ENCODE results near the gene WDR55.

The WDR55 gene

GRCh38 chr5:140672455-140673186, 7.9 kb downstream of the WDR55 start:
- DNase-seq (ENCODE audit: low spot score), result no peak
- ChIA-PET POLR2A (ENCODE audit: low non-redundant PET) (interaction anchor here (0.6 kb wide), 1 partner anchor 107 kb away, joined by 3 read pairs; no protein-coding TSS in a partner anchor), CTCF (interaction anchor here (0.6 kb wide), 2 partner anchors 25 to 358 kb away, joined by 5 to 6 read pairs; partner anchors contain the start of genes IK and NDUFA2)
- no peak for TF ChIP-seq CTCF (conservative IDR thresholded peaks at IDR 0.05; ENCODE audit: low read depth)
- H3K27ac ChIP-seq, result no peak overlapping the region

GRCh38 chr5:140673187-140673976, 8.7 kb downstream of the WDR55 start, which contains the start of gene DND1:
TSS of gene DND1 (minus strand) at chr5:140673576. CDS start at chr5:140673542, 34 bp downstream.
- DNase-seq (ENCODE audit: low spot score), result no peak
- no peak for TF ChIP-seq CTCF (conservative IDR thresholded peaks at IDR 0.05; ENCODE audit: low read depth)
- peak within 1 kb of the TSS; percentile 18; the same call in 1 of the 2 replicates for H3K27ac ChIP-seq
- CTCF ChIA-PET, result interaction anchor here (0.6 kb wide), 1 partner anchor 26 kb away, joined by 5 read pairs; the partner anchor contains the start of genes IK and NDUFA2
- POLR2A ChIA-PET (ENCODE audit: low non-redundant PET), result interaction anchor here (0.6 kb wide), 1 partner anchor 108 kb away, joined by 3 read pairs; no protein-coding TSS in a partner anchor

GRCh38 chr5:140674211-140674610, 9.5 kb downstream of the WDR55 start:
- no peak for DNase-seq (ENCODE audit: low spot score)
- TF ChIP-seq CTCF (conservative IDR thresholded peaks at IDR 0.05; ENCODE audit: low read depth), result no peak
- H3K27ac ChIP-seq, result peak overlapping the region; percentile 18
- ChIA-PET CTCF (no interaction called here), POLR2A (ENCODE audit: low non-redundant PET) (no interaction called here)

GRCh38 chr5:140674629-140675028, 9.9 kb downstream of the WDR55 start:
- ChIA-PET CTCF (interaction anchor here (0.6 kb wide), 1 partner anchor 10 kb away, joined by 4 read pairs; no protein-coding TSS in a partner anchor), POLR2A (ENCODE audit: low non-redundant PET) (interaction anchor here (0.7 kb wide), 2 partner anchors 27 to 36 kb away, joined by 5 to 6 read pairs; partner anchors contain the start of genes IK and NDUFA2)
- DNase-seq (ENCODE audit: low spot score), result no peak
- no peak for TF ChIP-seq CTCF (conservative IDR thresholded peaks at IDR 0.05; ENCODE audit: low read depth)
- H3K27ac ChIP-seq, result peak overlapping the region; percentile 18

GRCh38 chr5:140677947-140678346, 13.2 kb downstream of the WDR55 start:
- H3K27ac ChIP-seq, result no peak overlapping the region
- ChIA-PET CTCF (no interaction called here), POLR2A (ENCODE audit: low non-redundant PET) (no interaction called here)
- DNase-seq (ENCODE audit: low spot score), result no peak
- no peak for TF ChIP-seq CTCF (conservative IDR thresholded peaks at IDR 0.05; ENCODE audit: low read depth)

GRCh38 chr5:140678993-140679392, 14.3 kb downstream of the WDR55 start:
- H3K27ac ChIP-seq, result no peak overlapping the region
- no peak for TF ChIP-seq CTCF (conservative IDR thresholded peaks at IDR 0.05; ENCODE audit: low read depth)
- POLR2A ChIA-PET (ENCODE audit: low non-redundant PET), result no interaction called here
- no peak for DNase-seq (ENCODE audit: low spot score)
- CTCF ChIA-PET, result no interaction called here

Data from RWPE1 (cell line).